Activated CD8-positive, alpha-beta memory T cell treated with anti-CD3 and anti-CD28 coated beads, Interleukin-2, amount 50 U/mL, for 24 hours (primary cell): ENCODE data around the gene DERA.
"Not testable (repeated sequence)": the region's sequence is repeated elsewhere in the genome, so short reads cannot be mapped to it uniquely, and the experiment has no call there.

Experiments used
- DNase-seq: peaks from one replicate; pipeline ENCODE4 v3.0.0-alpha.2; 2020; ENCODE audit errors: extremely low read depth

The DERA gene

GRCh38 chr12:15963271-15963670, 52.1 kb downstream of the DERA start:
- DNase-seq = no peak

GRCh38 chr12:15966426-15966825, 55.3 kb downstream of the DERA start:
- no peak for DNase-seq

GRCh38 chr12:15967053-15967452, 55.9 kb downstream of the DERA start:
- DNase-seq = not testable (repeated sequence)

- no peak for DNase-seq
These were observed 60.1 kb downstream of the DERA start for GRCh38 chr12:15971211-15971610.

GRCh38 chr12:15972894-15973293, 61.8 kb downstream of the DERA start:
- no peak for DNase-seq

GRCh38 chr12:15977999-15978951, 67.1 kb downstream of the DERA start:
- no peak for DNase-seq

- no peak for DNase-seq
These were observed 68.3 kb downstream of the DERA start for GRCh38 chr12:15979096-15980092.

- DNase-seq = no peak
These were observed 70.9 kb downstream of the DERA start for GRCh38 chr12:15982071-15982470.

GRCh38 chr12:15982471-15982870, 71.3 kb downstream of the DERA start:
- DNase-seq = no peak

- no peak for DNase-seq
These were observed 71.8 kb downstream of the DERA start for GRCh38 chr12:15982921-15983320.

- DNase-seq = no peak
These were observed 73.1 kb downstream of the DERA start for GRCh38 chr12:15984097-15984800.

GRCh38 chr12:15984963-15985362, 73.8 kb downstream of the DERA start:
- DNase-seq = no peak

- DNase-seq = no peak
These were observed 76.6 kb downstream of the DERA start for GRCh38 chr12:15987696-15988095.

- DNase-seq = no peak
These were observed 78.0 kb downstream of the DERA start for GRCh38 chr12:15988983-15989755.

GRCh38 chr12:15995801-15996200, 84.7 kb downstream of the DERA start:
- no peak for DNase-seq

- no peak for DNase-seq
These were observed 85.1 kb downstream of the DERA start for GRCh38 chr12:15996254-15996653.

GRCh38 chr12:15996948-15997347, 85.8 kb downstream of the DERA start:
- no peak for DNase-seq

GRCh38 chr12:15997910-15998309, 86.8 kb downstream of the DERA start:
- DNase-seq = no peak

- DNase-seq = no peak
These were observed 91.7 kb downstream of the DERA start for GRCh38 chr12:16002880-16003279.

GRCh38 chr12:16003460-16003859, 92.3 kb downstream of the DERA start:
- no peak for DNase-seq

- DNase-seq = no peak
These were observed 95.6 kb downstream of the DERA start for GRCh38 chr12:16006752-16007151.
